Measurements from ENCODE around the gene IRAG1.

Gene IRAG1

DNA sequence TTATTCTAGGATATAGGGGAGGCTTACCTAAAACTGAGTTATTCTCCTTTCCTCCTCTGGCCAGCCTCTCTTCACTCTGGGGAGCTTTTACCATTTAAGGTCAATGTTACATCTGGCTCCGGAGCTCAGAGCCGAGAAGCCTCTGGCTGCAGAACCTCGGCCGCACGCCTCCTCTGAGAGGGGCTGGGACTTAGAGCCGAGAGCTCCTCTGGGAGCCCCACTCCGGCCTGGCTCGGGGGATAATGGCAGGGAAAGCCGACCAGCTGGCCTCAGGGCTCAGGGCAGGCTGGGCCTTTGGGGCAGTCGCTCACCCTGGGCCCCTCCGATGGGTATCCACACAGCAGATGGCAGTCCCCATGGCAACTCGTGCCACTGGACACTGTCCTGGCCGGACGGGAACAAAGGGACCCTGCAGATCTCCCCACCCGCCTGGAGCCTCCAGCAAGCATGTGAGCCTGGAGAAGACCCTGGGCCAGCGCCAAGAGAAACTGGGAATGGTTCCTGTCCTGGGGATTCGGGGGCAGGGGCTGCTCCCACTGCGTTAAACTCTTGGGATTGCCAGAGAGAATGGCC is at the start of gene IRAG1:
TSS of gene IRAG1 (minus strand) at position 247 of the 573 bp plus-strand sequence. CDS start at position 94, 153 bp downstream.
- no peak for TF ChIP-seq GATA3 (IDR thresholded peaks at IDR 0.05; ENCODE audit: low read depth, low read length)
- TF ChIP-seq GATA2 (IDR thresholded peaks at IDR 0.05; ENCODE audit: low read depth, low read length) = 0 out of 2 replicates have a peak, but pooled peaks have one; percentile 15

DNA sequence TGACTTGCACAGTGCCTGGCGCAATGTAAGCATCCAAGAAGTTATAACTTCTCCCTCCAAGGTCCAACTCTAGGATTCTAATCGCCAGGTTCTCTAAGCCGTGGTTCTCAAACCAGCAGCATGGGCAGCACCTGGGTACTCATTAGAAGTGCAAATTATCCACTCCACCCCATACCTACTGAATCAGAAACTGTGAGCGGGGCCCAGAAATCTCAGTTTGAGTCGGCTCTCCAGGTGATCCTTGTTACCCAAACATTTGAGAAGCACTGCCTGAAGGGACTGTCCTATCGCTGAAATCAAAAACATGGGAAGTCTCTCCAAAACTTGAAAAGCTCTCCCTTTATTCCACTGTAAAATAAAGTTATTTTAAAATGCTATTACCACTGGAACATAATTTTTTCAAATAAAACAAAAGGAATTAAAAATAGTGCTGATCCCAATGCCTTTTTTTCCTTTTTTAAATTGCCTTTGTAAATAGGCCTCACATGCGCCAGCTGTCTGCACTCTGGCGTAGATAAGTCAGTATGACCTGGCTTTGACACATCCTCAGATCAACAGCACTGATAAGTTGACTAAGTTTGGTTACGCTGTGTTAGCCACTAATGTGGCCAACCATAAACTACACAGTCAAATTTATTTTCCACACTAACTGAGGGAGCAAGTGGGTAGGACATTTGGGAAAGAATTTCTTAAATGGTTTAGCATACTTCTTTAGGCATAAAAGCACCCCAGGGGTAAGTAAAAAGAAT is 49.1 kb upstream of the IRAG1 start:
- TF ChIP-seq GATA2 (IDR thresholded peaks at IDR 0.05; ENCODE audit: low read depth, low read length) (peak; percentile 97), GATA3 (IDR thresholded peaks at IDR 0.05; ENCODE audit: low read depth, low read length) (peak; percentile 95)

DNA sequence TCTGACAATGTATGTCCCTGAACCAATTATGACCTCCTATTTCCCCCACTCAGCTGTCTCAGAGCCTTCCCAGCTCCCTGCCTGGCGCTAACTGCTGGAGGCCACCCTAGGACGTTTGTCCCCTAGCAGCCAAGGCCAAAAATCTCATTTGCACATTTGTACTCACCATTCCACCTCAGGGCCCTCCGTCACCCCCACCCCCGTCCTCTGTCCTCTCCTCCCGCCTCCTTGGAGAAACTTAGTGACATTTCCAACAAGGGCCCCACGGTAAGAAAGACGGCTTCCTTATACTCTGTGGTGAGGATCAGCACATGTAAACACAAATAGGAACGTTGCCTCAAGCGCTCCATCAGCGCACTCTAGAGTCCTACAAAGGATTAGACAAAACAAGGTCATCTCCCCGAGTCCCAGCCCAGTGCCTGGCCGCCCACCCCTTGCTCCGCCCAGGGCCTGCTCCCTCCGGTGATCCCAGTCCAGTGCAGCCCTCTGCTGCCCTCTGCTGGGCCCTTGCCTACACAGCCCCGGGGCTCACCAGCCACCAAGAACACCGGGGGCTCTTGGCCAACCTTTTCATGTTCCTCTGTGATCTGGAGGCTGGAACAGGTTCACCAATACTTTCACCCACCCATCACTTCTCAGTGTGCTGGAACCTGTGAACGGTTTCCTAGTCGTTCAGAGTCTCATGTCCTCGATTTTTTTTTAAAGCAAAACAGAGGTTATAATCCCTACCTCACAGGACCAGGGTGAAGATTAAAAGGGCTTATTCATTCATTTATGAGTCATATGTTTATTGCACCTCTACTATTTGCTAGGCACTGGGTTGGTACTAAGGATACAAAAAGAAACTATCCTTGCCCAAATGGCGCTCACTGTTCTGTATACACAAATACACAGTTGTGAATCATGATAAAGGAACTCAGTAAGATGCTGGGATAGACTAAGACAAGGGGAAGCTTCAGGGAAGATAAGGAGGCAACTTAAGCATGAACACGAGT is 42.2 kb upstream of the IRAG1 start:
- TF ChIP-seq GATA2 (IDR thresholded peaks at IDR 0.05; ENCODE audit: low read depth, low read length) = no peak
- no peak for TF ChIP-seq GATA3 (IDR thresholded peaks at IDR 0.05; ENCODE audit: low read depth, low read length)

- TF ChIP-seq GATA3 (IDR thresholded peaks at IDR 0.05; ENCODE audit: low read depth, low read length) = no peak
- TF ChIP-seq GATA2 (IDR thresholded peaks at IDR 0.05; ENCODE audit: low read depth, low read length) = no peak
These were observed 37.6 kb upstream of the IRAG1 start for GRCh38 chr11:10731064-10731680.

- TF ChIP-seq GATA2 (IDR thresholded peaks at IDR 0.05; ENCODE audit: low read depth, low read length) (no peak), GATA3 (IDR thresholded peaks at IDR 0.05; ENCODE audit: low read depth, low read length) (no peak)
These were observed 36.6 kb upstream of the IRAG1 start for GRCh38 chr11:10730151-10730550.

DNA sequence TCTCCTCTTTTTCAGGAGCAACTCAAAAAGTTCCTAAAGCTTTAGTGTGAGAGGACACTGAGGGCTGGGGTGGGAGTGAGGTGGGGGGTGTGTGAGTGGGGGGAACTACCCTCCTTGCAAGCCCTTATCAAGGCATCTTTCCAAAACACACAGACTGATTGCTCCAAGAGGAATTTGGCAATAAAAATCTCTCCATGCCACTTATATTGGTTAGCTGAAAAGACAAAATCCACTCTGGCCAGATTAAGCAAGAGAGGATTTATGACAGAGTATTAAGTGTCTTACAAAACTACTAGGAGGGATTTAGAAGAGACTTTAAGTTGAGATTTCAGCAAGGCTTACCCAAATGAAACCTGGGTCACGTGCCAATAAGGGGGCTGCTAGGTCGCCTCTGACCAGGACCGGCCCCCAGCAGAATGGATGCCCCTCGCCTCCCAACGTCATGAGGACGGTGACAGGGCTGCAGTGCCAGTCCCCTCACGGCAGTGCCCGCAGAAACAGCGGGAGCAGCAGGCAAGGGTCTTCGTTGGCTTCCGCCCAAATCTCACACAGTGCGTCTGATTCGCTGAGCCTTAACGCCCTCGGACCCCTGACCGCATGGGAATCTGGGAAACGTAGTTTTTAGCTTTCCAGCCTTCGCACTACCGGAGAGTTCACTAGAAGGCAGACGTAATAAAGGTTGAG is 35.4 kb upstream of the IRAG1 start:
- no peak for TF ChIP-seq GATA3 (IDR thresholded peaks at IDR 0.05; ENCODE audit: low read depth, low read length)
- no peak for TF ChIP-seq GATA2 (IDR thresholded peaks at IDR 0.05; ENCODE audit: low read depth, low read length)

- TF ChIP-seq GATA3 (IDR thresholded peaks at IDR 0.05; ENCODE audit: low read depth, low read length) = no peak
- TF ChIP-seq GATA2 (IDR thresholded peaks at IDR 0.05; ENCODE audit: low read depth, low read length) = no peak
These were observed 34.6 kb upstream of the IRAG1 start for GRCh38 chr11:10728154-10728553.

DNA sequence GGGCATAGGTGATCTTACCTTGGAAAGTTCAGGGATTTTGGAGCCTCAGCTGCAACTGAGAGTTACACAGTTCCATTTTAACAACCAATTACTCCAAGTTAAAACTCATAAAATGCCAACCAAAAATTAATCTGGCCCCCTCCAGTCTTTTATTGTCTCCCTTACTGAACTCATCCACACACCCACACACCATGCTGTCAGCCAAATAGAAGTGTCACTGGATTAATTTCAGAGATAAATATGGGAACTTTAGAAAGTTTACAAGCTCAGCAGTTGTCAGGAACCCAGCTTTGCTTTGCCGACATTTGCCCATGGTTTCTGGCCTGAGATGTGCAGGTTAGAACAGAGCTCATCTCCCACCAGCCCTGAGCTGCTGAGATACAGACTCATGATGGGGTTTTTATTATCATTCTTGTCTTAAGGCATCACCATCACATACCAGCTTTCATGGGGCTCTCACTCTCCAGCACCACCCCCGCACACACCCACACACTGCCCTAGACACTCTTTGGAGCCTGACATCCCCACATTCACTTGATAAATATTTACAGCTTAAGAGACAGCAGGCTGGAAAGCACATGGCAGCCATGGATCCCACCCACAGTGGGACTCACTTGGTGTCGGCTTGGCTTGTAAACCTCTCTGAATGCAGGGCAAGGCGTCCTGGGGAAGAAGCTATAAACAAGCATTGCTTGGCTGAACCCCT is 33.7 kb upstream of the IRAG1 start:
- no peak for TF ChIP-seq GATA2 (IDR thresholded peaks at IDR 0.05; ENCODE audit: low read depth, low read length)
- no peak for TF ChIP-seq GATA3 (IDR thresholded peaks at IDR 0.05; ENCODE audit: low read depth, low read length)

DNA sequence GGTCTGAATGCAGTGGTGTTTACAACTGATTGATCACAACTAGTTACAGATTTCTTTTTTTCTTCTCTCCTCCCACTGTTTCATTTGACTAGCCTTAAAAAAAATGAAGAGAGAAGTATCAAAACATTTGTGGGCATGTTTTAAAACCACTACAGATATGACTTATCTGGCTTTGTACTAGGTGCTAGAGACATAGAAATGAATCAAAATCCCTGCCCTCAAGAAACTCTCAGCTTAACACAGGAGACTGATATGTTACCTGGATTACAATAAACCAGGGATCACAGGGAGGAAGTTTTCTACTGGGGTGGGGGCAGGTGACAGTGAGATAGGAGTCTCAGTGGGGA is 32.3 kb upstream of the IRAG1 start:
- TF ChIP-seq GATA3 (IDR thresholded peaks at IDR 0.05; ENCODE audit: low read depth, low read length) = no peak
- no peak for TF ChIP-seq GATA2 (IDR thresholded peaks at IDR 0.05; ENCODE audit: low read depth, low read length)

DNA sequence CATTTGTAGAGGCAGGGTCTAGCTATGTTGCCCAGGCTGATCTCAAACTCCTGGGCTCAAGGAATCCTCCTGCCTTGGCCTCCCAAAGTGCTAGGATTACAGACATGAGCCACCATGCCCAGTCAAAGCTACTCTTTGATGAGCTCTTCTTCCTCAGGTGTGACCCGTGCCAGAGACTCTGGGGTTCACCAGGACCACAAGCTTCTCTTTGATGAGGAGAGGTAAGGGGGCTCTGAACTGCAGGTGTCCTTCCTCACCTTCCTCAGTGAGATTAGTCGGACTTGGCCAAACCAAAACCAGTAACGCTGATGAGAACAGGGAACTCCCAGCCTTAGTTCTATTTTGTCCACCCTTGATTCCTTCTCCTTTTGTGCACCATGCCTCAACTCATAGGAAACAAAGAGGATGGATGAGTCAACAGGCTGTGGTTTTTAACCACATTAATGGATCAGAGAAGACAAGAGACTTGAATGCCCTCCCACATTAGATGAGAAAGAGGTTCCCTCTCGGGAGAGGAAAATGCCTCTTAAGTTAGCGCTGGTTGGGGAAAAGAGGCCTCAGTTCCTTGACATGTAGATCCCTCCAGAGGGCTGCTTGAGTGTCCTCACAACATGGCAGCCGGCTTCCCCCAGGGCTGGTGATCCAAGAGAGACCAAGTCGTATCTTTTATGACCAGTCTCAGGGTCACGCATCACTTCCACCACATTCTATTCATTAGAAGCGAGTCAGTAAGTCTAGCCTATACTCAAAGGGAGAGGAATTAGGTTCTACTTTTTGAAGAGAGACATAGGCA is 31.8 kb upstream of the IRAG1 start:
- TF ChIP-seq GATA2 (IDR thresholded peaks at IDR 0.05; ENCODE audit: low read depth, low read length) = no peak
- TF ChIP-seq GATA3 (IDR thresholded peaks at IDR 0.05; ENCODE audit: low read depth, low read length) = no peak

DNA sequence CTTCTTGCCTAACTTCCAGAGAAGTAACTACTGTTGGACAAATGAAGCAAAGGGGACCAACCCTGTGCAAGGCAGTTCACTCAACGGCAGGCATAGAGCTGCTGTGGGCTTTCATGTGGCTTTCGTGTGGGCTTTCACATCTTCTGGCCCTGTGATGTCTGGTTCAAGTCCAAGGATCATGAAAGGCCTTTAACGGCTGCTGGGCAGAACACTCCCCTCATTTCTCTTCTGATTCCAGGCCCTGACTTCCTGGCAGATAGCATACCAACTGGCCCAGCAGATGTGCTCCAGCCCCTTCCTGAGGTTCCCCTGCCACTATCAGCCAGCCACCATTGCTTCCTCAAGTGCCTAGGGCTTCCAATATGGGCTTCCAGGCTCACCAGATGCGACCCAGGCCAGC is 28.8 kb upstream of the IRAG1 start:
- TF ChIP-seq GATA3 (IDR thresholded peaks at IDR 0.05; ENCODE audit: low read depth, low read length) = no peak
- no peak for TF ChIP-seq GATA2 (IDR thresholded peaks at IDR 0.05; ENCODE audit: low read depth, low read length)

GRCh38 chr11:10720881-10721376 is 27.4 kb upstream of the IRAG1 start:
- no peak for TF ChIP-seq GATA2 (IDR thresholded peaks at IDR 0.05; ENCODE audit: low read depth, low read length)
- no peak for TF ChIP-seq GATA3 (IDR thresholded peaks at IDR 0.05; ENCODE audit: low read depth, low read length)

All from SH-SY5Y (cell line).